Measurements from ENCODE around the gene GFI1B.

DNA sequence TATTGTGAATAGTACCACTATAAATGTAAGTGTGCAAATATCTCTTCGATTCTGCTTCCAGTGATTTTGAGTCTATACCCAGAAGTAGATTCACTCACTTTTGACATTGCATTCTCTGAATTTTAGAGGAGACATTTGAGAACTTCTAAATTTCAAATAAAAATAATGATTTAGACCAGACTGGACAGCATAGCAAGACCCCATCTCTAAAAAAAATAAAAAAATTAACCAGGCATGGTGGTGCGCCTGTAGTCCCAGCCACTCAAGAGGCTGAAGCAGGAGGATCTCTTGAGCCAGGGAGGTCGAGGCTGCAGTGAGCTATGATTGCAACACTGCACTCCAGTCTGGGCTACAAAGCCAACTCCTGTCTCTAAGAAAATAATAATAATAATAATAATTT lies 1.9 kb upstream of the GFI1B start:
- TF ChIP-seq ETV6 (conservative IDR thresholded peaks at IDR 0.05 in 1 of 2, IDR thresholded peaks at IDR 0.05 in 1 of 2; ENCODE audit: borderline replicate concordance in 1 of 2, low read depth in 1 of 2) (no peak), ZNF274 (IDR thresholded peaks at IDR 0.05; ENCODE audit: insufficient read depth, insufficient read length) (no peak)

Measured in GM12878 (cell line).